ENCODE measurements around the gene UXS1. TPM values are rescaled to one million over a fixed set of nuclear protein-coding genes. Genes with fewer than 3 reads are reported as not detected.

Gene UXS1
- polyA plus RNA-seq, 1 of the 3 experiments (the other 2 are of a cell fraction) = 55.9 TPM

GRCh38 chr2:106130251-106130998, 63.7 kb downstream of the UXS1 start:
- Histone ChIP-seq H3K79me2 (ENCODE audit: insufficient read depth) (no peaks in the 10 kb centered on the region), H3K27me3 (ENCODE audit: insufficient read depth) (no peaks in the 10 kb centered on the region), H3K4me2 (no peak overlapping the region), H3K4me3 (ENCODE audit: low read depth in 2 of 2, low read length in 1 of 2) (no peak overlapping the region), H4K20me1 (ENCODE audit: insufficient read depth) (no peaks in the 10 kb centered on the region), H3F3A (replicated peaks; ENCODE audit: insufficient read depth) (no peaks in the 10 kb centered on the region), H3K9me2 (no peaks in the 10 kb centered on the region), H3K9me3 (no peaks in the 10 kb centered on the region), H3K4me1 (ENCODE audit: control insufficient read depth in 1 of 2, insufficient read depth in 2 of 2, low read depth in 1 of 2, low read length in 1 of 2) (peaks cover 0 to 12% of the 10 kb centered on the region in 2 experiments; a peak in 2 of 4 replicates), H2AFZ (ENCODE audit: low read depth) (no peak overlapping the region), H3K27ac (ENCODE audit: low read depth in 2 of 2, low read length in 1 of 2) (peak overlapping the region in 1 of 2 experiments; percentile 73; a peak in 2 of 4 replicates), H3K9ac (no peak overlapping the region), H3K36me3 (replicated peaks in 1 of 2; ENCODE audit: control insufficient read depth in 1 of 2, insufficient read depth in 2 of 2, low read length in 1 of 2) (peaks cover 0 to 7% of the 10 kb centered on the region in 2 experiments)
- peak; percentile 42 for DNase-seq
- 77% methylated on average over 10 of the region's 13 CpGs for WGBS (ENCODE audit: low lambda C conversion rate)
- TF ChIP-seq ZBTB33 (IDR thresholded peaks at IDR 0.05; ENCODE audit: borderline replicate concordance, low read depth) (no peak), GABPA (IDR thresholded peaks at IDR 0.05; ENCODE audit: low read depth) (no peak), CTCF (IDR thresholded peaks at IDR 0.05) (no peak), SIN3A (IDR thresholded peaks at IDR 0.05; ENCODE audit: borderline replicate concordance, low read depth, low read length) (no peak), EP300 (IDR thresholded peaks at IDR 0.05; ENCODE audit: borderline replicate concordance in 1 of 2, low read depth in 1 of 2, low read length in 1 of 2) (no peak), YY1 (IDR thresholded peaks at IDR 0.05; ENCODE audit: low read depth) (no peak), CHD2 (IDR thresholded peaks at IDR 0.05; ENCODE audit: low read length, partially characterized antibody) (no peak), POLR2AphosphoS5 (IDR thresholded peaks at IDR 0.05; ENCODE audit: low read depth, low read length) (no peak), RXRA (IDR thresholded peaks at IDR 0.05; ENCODE audit: borderline replicate concordance, low read depth) (no peak), FOXJ3 (CRISPR knock-in tag; IDR thresholded peaks at IDR 0.05) (no peak), TAF1 (IDR thresholded peaks at IDR 0.05; ENCODE audit: borderline replicate concordance, low read depth, low read length) (no peak), EZH2phosphoT487 (IDR thresholded peaks at IDR 0.05; ENCODE audit: borderline replicate concordance, low read depth) (no peak)
- ChIA-PET CTCF (no interaction called here), POLR2A (no interaction called here)

- DNase-seq = peak; percentile 59
- WGBS (ENCODE audit: low lambda C conversion rate) = 55% methylated on average over 2 of the region's 2 CpGs
- no peaks in the 10 kb centered on the region for H3F3A ChIP-seq (replicated peaks; ENCODE audit: insufficient read depth)
- CTCF ChIA-PET = no interaction called here
- no peaks in the 10 kb centered on the region for H4K20me1 ChIP-seq (ENCODE audit: insufficient read depth)
- no peak overlapping the region for H3K4me3 ChIP-seq (ENCODE audit: low read depth in 2 of 2, low read length in 1 of 2)
- peaks cover 0 to 12% of the 10 kb centered on the region in 2 experiments; a peak in 2 of 4 replicates for H3K4me1 ChIP-seq (ENCODE audit: control insufficient read depth in 1 of 2, insufficient read depth in 2 of 2, low read depth in 1 of 2, low read length in 1 of 2)
- no peaks in the 10 kb centered on the region for H3K27me3 ChIP-seq (ENCODE audit: insufficient read depth)
- no peak overlapping the region for H2AFZ ChIP-seq (ENCODE audit: low read depth)
- POLR2A ChIA-PET = no interaction called here
- no peak overlapping the region for H3K4me2 ChIP-seq
- TF ChIP-seq EP300 (IDR thresholded peaks at IDR 0.05; ENCODE audit: borderline replicate concordance in 1 of 2, low read depth in 1 of 2, low read length in 1 of 2) (0 out of 4 replicates have a peak, but pooled peaks of 1 of the 2 experiments have one; percentile 5), GATA2 (CRISPR knock-in tag; IDR thresholded peaks at IDR 0.05) (no peak)
- H3K9me3 ChIP-seq = no peaks in the 10 kb centered on the region
- H3K9ac ChIP-seq = no peak overlapping the region
- H3K9me2 ChIP-seq = no peaks in the 10 kb centered on the region
- peak overlapping the region in 1 of 2 experiments; percentile 73; a peak in 2 of 4 replicates for H3K27ac ChIP-seq (ENCODE audit: low read depth in 2 of 2, low read length in 1 of 2)
- peaks cover 2 to 7% of the 10 kb centered on the region in 2 experiments for H3K36me3 ChIP-seq (replicated peaks in 1 of 2; ENCODE audit: control insufficient read depth in 1 of 2, insufficient read depth in 2 of 2, low read length in 1 of 2)
- H3K79me2 ChIP-seq (ENCODE audit: insufficient read depth) = no peaks in the 10 kb centered on the region
Observed at GRCh38 chr2:106129592-106129991, 64.5 kb downstream of the UXS1 start.
